K562 (cell line): Measurements from ENCODE around the gene CNNM2. TPM values are rescaled to one million over a fixed set of nuclear protein-coding genes. Genes with fewer than 3 reads are reported as not detected.
A peak's percentile ranks its signal among the peaks of the same experiment; 100 is the strongest.

ENCODE experiments used
- ATAC-seq: fragments of 200-7000 bp; cut with Tn5 transposase; 3 replicates; pipeline ENCODE4 v1.9.1; 2020; ENCODE audit warnings: moderate library complexity
- BruUV-seq: library from RNA; stranded (reverse); fragments of 400-500 nt; replicated peaks from 2 replicates; lab custom pipeline; 2021; lab: Mats Ljungman, UMichigan
- CTCF ChIA-PET: fragments of 300-600 bp; formaldehyde crosslinking; extraction: SDS; loops from one replicate; lab custom pipeline; 2021; ENCODE audit warnings: low intra/inter-chr PET ratio; lab: Yijun Ruan, JAX
- POLR2A ChIA-PET: fragments of 300-600, 350-650 bp; sonication (Branson Sonifier 250); formaldehyde crosslinking; extraction: SDS; loops from one replicate; lab custom pipeline; 2021; ENCODE audit warnings: antibody characterized with exemption, inconsistent platforms; lab: Yijun Ruan, JAX
- DNase-seq, 4 experiments: peaks; one replicate each; pipeline versions ENCODE4 v3.0.0 to v3.0.0-alpha.2; 2011 to 2018; ENCODE audit warnings: low spot score in 3 of 4, mixed read lengths in 3 of 4; ENCODE audit errors: extremely low read depth in 1 of 4
- FAIRE-seq: peaks from 2 replicates; lab custom pipeline; 2011; peaks lifted over from hg19 to GRCh38; lab: Jason Lieb, UNC
- H2AFZ ChIP-seq: 2 replicates; pipeline ENCODE4 v1.6.0; 2011; ENCODE audit warnings: low read depth, low read length, control low read depth, inconsistent platforms
- H3K27ac ChIP-seq: fragments of 200-600 bp; 3 replicates; pipeline ENCODE4 v1.8.0; 2011; ENCODE audit warnings: low read depth, mild to moderate bottlenecking, control low read depth, inconsistent platforms, low read length, moderate library complexity, mixed read lengths; ENCODE audit errors: extremely low read depth
- H3K27me3 ChIP-seq, 2 experiments: fragments of 300-600 bp in 1 of 2; 2 replicates in 1 of 2; 3 replicates in 1 of 2; pipeline versions ENCODE4 v1.6.0 to v1.8.0; 2011; ENCODE audit warnings: inconsistent platforms in 2 of 2, low read length in 2 of 2, mild to moderate bottlenecking in 1 of 2, mixed read lengths in 1 of 2, moderate library complexity in 1 of 2; ENCODE audit not compliant: control insufficient read depth in 2 of 2, insufficient read depth in 2 of 2
- H3K36me3 ChIP-seq: fragments of 300-600 bp; 3 replicates; pipeline ENCODE4 v1.8.0; 2011; ENCODE audit warnings: mild to moderate bottlenecking, low read length, inconsistent platforms; ENCODE audit not compliant: control insufficient read depth, insufficient read depth
- H3K4me1 ChIP-seq, 2 experiments: fragments of 200-600 bp in 1 of 2; replicated peaks in 1 of 2; 2 replicates in 1 of 2; 3 replicates in 1 of 2; pipeline versions ENCODE4 v1.5.1 to v1.8.0; 2011; ENCODE audit warnings: inconsistent platforms in 2 of 2, low read length in 2 of 2, mild to moderate bottlenecking in 1 of 2, mixed read lengths in 1 of 2, moderate library complexity in 1 of 2; ENCODE audit not compliant: control insufficient read depth in 2 of 2, insufficient read depth in 2 of 2
- H3K4me2 ChIP-seq: 2 replicates; pipeline ENCODE4 v1.6.1; 2011; ENCODE audit warnings: low read length, control low read depth, inconsistent platforms, mixed read lengths; ENCODE audit not compliant: insufficient read depth
- H3K4me3 ChIP-seq: fragments of 200-600 bp; sonication (generic), shearing (Covaris generic); 2 replicates; pipeline ENCODE4 v1.5.1; 2016; ENCODE audit warnings: control low read depth, inconsistent platforms
- H3K79me2 ChIP-seq: fragments of 200-600 bp; 3 replicates; pipeline ENCODE4 v1.8.0; 2011; ENCODE audit warnings: low read length, inconsistent platforms; ENCODE audit not compliant: control insufficient read depth, insufficient read depth
- H3K9ac ChIP-seq, 2 experiments: 2 replicates each; pipeline versions ENCODE4 v1.6.0 to v1.6.1; 2011; ENCODE audit warnings: low read depth in 2 of 2, low read length in 2 of 2, control low read depth in 1 of 2, inconsistent platforms in 1 of 2, mild to moderate bottlenecking in 1 of 2, mixed read lengths in 1 of 2; ENCODE audit not compliant: insufficient read depth in 1 of 2
- H3K9me1 ChIP-seq: one replicate; pipeline ENCODE4 v1.6.0; 2011; ENCODE audit warnings: inconsistent platforms, mild to moderate bottlenecking, low read length, moderate library complexity; ENCODE audit not compliant: control insufficient read depth, insufficient read depth
- H3K9me3 ChIP-seq: replicated peaks from 2 replicates; pipeline ENCODE4 v1.5.1; 2011; ENCODE audit warnings: low read depth, low read length, inconsistent platforms; ENCODE audit not compliant: control insufficient read depth, insufficient read depth
- H4K20me1 ChIP-seq: replicated peaks from 2 replicates; pipeline ENCODE4 v1.6.1; 2011; ENCODE audit warnings: low read length, inconsistent platforms, mixed read lengths; ENCODE audit not compliant: control insufficient read depth, insufficient read depth
- BACH1 ChIP-seq: fragments of 200-800 bp; sonication (Bioruptor generic); IDR thresholded peaks from 2 replicates; pipeline ENCODE4 v1.6.1; 2016; ENCODE audit warnings: missing genetic modification characterization, missing compliant biosample characterization
- NR2C1 ChIP-seq, 2 experiments: fragments of 450-650 bp; IDR thresholded peaks; 2 replicates each; pipeline ENCODE4 v1.6.1; 2017; ENCODE audit warnings: mild to moderate bottlenecking in 2 of 2, antibody characterized with exemption in 1 of 2, inconsistent platforms in 1 of 2, missing compliant biosample characterization in 1 of 2, missing genetic modification characterization in 1 of 2
- SMARCA4 ChIP-seq: fragments of 450-650 bp; IDR thresholded peaks from 2 replicates; pipeline ENCODE4 v1.6.1; 2016
- TRIM25 ChIP-seq: fragments of 450-650 bp; IDR thresholded peaks from 2 replicates; pipeline ENCODE4 v1.7.0; 2016; ENCODE audit warnings: borderline replicate concordance
- WGBS: fragments of 100-300 bp; shearing (Covaris generic); methylation state at CpG from one replicate; pipeline ENCODE4 v1.1.6; 2016; ENCODE audit warnings: low coverage, mixed read lengths; ENCODE audit not compliant: insufficient coverage; ENCODE audit errors: missing lambda C conversion rate; 5-methylcytosine and 5-hydroxymethylcytosine counted together
- in situ Hi-C: fragments of 300-500 bp; cut with MboI; formaldehyde crosslinking; loops from 4 replicates; pipeline ENCODE4 v1.15.0; 2018; ENCODE audit warnings: inconsistent platforms, mixed read lengths
- intact Hi-C: fragments of 100-400 bp; cut with micrococcal nuclease; formaldehyde crosslinking; loops from 2 replicates; pipeline ENCODE4 v1.14.2; 2022
- polyA plus RNA-seq, 8 experiments: library from polyadenylated mRNA; depleted of rRNA in 4 of 8; stranded (reverse) in 5 of 8; unstranded in 3 of 8; fragments of >200 nt; fragmentation: Nextera tagmentation in 2 of 8; fragmentation: Illumina TruSeq in 1 of 8; extraction: Ambion mirVana in 2 of 8; extraction: Trizol in 1 of 8; gene quantifications; 2 replicates each; pipeline versions ENCODE4 v1.2.1 to v1.2.3, GENCODE V29; 2011 to 2014; ENCODE audit warnings: inconsistent platforms in 1 of 8, missing spikeins in 1 of 8
- total RNA-seq, 7 experiments: library from RNA; depleted of rRNA in 6 of 7; stranded (reverse); fragments of >200 nt in 6 of 7; fragmentation: Illumina TruSeq in 2 of 7; extraction: Trizol in 2 of 7; gene quantifications; 2 replicates each; pipeline versions ENCODE4 v1.2.1 to v1.2.3, GENCODE V29; 2011 to 2021; ENCODE audit warnings: low replicate concordance in 1 of 7

CNNM2 gene
- total and polyA plus RNA-seq, 9 of the 15 experiments (the other 6 are each of a cell fraction or from before 2014, with no cell fraction given) = 0.21 to 5.0 (median 1.3) TPM

- Histone ChIP-seq H3K79me2 (no peaks in the 10 kb centered on the region), H2AFZ (no peak overlapping the region), H3K9ac (peak overlapping the region in 1 of 2 experiments; percentile 4; a peak in 1 of 4 replicates), H4K20me1 (no peaks in the 10 kb centered on the region), H3K27ac (no peak overlapping the region), H3K36me3 (no peaks in the 10 kb centered on the region; the same call in 2 of the 3 replicates), H3K9me3 (no peaks in the 10 kb centered on the region), H3K9me1 (no peaks in the 10 kb centered on the region), H3K4me3 (no peak overlapping the region), H3K4me2 (no peak overlapping the region), H3K4me1 (no peaks in the 10 kb centered on the region; a peak in 2 of 5 replicates), H3K27me3 (no peaks in the 10 kb centered on the region)
- ATAC-seq (no peak), DNase-seq (no peak), FAIRE-seq (no peak)
- intact Hi-C loops = no loop called here
- no TSS peak for BruUV-seq
- CTCF ChIA-PET = no interaction called here
- TF ChIP-seq TRIM25 = no peak
- no peak for TF ChIP-seq NR2C1 (IDR thresholded peaks at IDR 0.05)
- no peak for TF ChIP-seq NR2C1 (tag; IDR thresholded peaks at IDR 0.05)
- TF ChIP-seq BACH1 (tag) = no peak
- no peak for TF ChIP-seq SMARCA4
- POLR2A ChIA-PET = interaction anchor here (0.6 kb wide), 1 partner anchor 224 kb away, joined by 3 read pairs; the partner anchor contains the start of gene BORCS7
- in situ Hi-C loops = no loop called here
- 80% methylated on average over 2 of the region's 3 CpGs for WGBS
These were observed 160.2 kb downstream of the CNNM2 start for GRCh38 chr10:103078309-103078615.
